Natural killer cell (primary cell): ENCODE data around the gene GALNTL6. TPM values are rescaled to one million over a fixed set of nuclear protein-coding genes. Genes with fewer than 3 reads are reported as not detected.

Experiments
- ATAC-seq, 3 donors: fragments of 150-1000 bp in 2 of 3; fragments of 200-7000 bp in 1 of 3; cut with Tn5 transposase; 1 replicate in 1 of 3; 2 replicates in 2 of 3; pipeline ENCODE4 v1.10.0; 2021; ENCODE audit warnings: mild to moderate bottlenecking in 2 of 3, moderate library complexity in 2 of 3
- DNase-seq, 2 donors: peaks; one replicate each; pipeline versions ENCODE4 v3.0.0 to v3.0.0-alpha.2; 2013 to 2021; ENCODE audit warnings: mixed read lengths in 1 of 2
- H3K27ac ChIP-seq: one replicate; pipeline ENCODE4 v1.5.1; 2013; ENCODE audit warnings: mild to moderate bottlenecking, low read length
- H3K27me3 ChIP-seq: one replicate; pipeline ENCODE4 v1.6.1; 2013; ENCODE audit warnings: low read length; ENCODE audit not compliant: control insufficient read depth, insufficient read depth
- H3K36me3 ChIP-seq: one replicate; pipeline ENCODE4 v1.6.1; 2013; ENCODE audit warnings: low read length; ENCODE audit not compliant: control insufficient read depth, insufficient read depth
- H3K4me1 ChIP-seq: one replicate; pipeline ENCODE4 v1.6.1; 2013; ENCODE audit warnings: low read length; ENCODE audit not compliant: control insufficient read depth, insufficient read depth
- H3K4me3 ChIP-seq: one replicate; pipeline ENCODE4 v1.5.1; 2013; ENCODE audit warnings: low read length
- H3K9me3 ChIP-seq: one replicate; pipeline ENCODE4 v1.6.1; 2013; ENCODE audit warnings: low read length; ENCODE audit not compliant: control insufficient read depth, insufficient read depth
- H3K27ac Mint-ChIP-seq, 2 donors: one replicate each; pipeline ENCODE4 v1.8.0; 2022; ENCODE audit warnings: mild to moderate bottlenecking in 2 of 2, mixed read lengths in 2 of 2, moderate library complexity in 1 of 2
- H3K27me3 Mint-ChIP-seq, 2 donors: one replicate each; pipeline ENCODE4 v1.8.0; 2022; ENCODE audit warnings: low read depth in 2 of 2, mixed read lengths in 2 of 2
- H3K36me3 Mint-ChIP-seq: one replicate; pipeline ENCODE4 v1.8.0; 2022; ENCODE audit warnings: mixed read lengths
- H3K4me1 Mint-ChIP-seq, 2 donors: one replicate each; pipeline ENCODE4 v1.8.0; 2022; ENCODE audit warnings: mixed read lengths in 2 of 2
- H3K4me3 Mint-ChIP-seq: one replicate; pipeline ENCODE4 v1.8.0; 2022; ENCODE audit warnings: mild to moderate bottlenecking, moderate library complexity, mixed read lengths
- H3K9me3 Mint-ChIP-seq, 2 donors: one replicate each; pipeline ENCODE4 v1.8.0; 2022; ENCODE audit warnings: mixed read lengths in 2 of 2
- WGBS: methylation state at CpG from one replicate; pipeline ENCODE4 v1.1.7; 2013; ENCODE audit warnings: missing lambda C conversion rate; ENCODE audit not compliant: insufficient coverage; 5-methylcytosine and 5-hydroxymethylcytosine counted together
- intact Hi-C: fragments of 100-400 bp; cut with micrococcal nuclease; formaldehyde crosslinking; loops from one replicate; pipeline ENCODE4 v1.14.2; 2022
- total RNA-seq, 4 donors: library from RNA; stranded (reverse); fragments of 120-200 nt in 1 of 4; gene quantifications; one replicate each; pipeline versions ENCODE4 v1.2.3 to v1.2.4, GENCODE V29; 2013 to 2022
- TF ChIP-seq, protein P1 (sequence below): fragments of 200-600 bp; IDR thresholded peaks from one replicate; pipeline ENCODE4 v1.8.0; 2022; ENCODE audit warnings: antibody characterized with exemption

GALNTL6 gene
- total RNA-seq, 3 donors from 2014 or later (not counting 1 experiment from before 2014, with no cell fraction given): not detected

DNA sequence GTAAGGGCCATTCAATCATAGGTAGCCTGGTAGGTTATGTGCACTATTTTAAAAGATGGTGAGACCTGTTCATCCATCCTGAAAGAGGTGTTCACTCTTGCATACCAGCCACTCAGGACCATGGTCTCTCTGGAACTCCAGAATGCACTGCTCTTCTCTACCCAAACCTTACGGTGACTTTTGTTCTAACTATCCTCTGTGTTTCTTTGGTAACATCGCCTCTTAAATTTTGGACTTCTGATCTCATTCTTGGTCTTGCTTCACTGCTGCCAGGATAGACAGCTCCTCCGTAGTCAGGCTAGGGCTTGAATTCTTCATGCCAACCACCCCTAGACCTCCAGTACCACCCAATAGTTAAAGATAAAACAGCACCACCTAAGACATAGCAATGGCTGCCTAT lies 1009.1 kb downstream of the GALNTL6 start:
- no peak overlapping the region for H3K4me3 Mint-ChIP-seq
- Histone ChIP-seq H3K4me3 (no peak overlapping the region), H3K36me3 (no peaks in the 10 kb centered on the region), H3K4me1 (no peaks in the 10 kb centered on the region), H3K27ac (no peak overlapping the region), H3K27me3 (no peaks in the 10 kb centered on the region), H3K9me3 (no peaks in the 10 kb centered on the region)
- H3K4me1 Mint-ChIP-seq: no peaks in the 10 kb centered on the region
- H3K27me3 Mint-ChIP-seq: no peaks in the 10 kb centered on the region
- intact Hi-C loops: no loop called here
- no peaks in the 10 kb centered on the region for H3K36me3 Mint-ChIP-seq
- DNase-seq: no peak
- ATAC-seq: no peak
- peaks cover 0 to 2% of the 10 kb centered on the region in 2 donors for H3K9me3 Mint-ChIP-seq
- H3K27ac Mint-ChIP-seq: no peak overlapping the region
- TF ChIP-seq, protein P1, sequence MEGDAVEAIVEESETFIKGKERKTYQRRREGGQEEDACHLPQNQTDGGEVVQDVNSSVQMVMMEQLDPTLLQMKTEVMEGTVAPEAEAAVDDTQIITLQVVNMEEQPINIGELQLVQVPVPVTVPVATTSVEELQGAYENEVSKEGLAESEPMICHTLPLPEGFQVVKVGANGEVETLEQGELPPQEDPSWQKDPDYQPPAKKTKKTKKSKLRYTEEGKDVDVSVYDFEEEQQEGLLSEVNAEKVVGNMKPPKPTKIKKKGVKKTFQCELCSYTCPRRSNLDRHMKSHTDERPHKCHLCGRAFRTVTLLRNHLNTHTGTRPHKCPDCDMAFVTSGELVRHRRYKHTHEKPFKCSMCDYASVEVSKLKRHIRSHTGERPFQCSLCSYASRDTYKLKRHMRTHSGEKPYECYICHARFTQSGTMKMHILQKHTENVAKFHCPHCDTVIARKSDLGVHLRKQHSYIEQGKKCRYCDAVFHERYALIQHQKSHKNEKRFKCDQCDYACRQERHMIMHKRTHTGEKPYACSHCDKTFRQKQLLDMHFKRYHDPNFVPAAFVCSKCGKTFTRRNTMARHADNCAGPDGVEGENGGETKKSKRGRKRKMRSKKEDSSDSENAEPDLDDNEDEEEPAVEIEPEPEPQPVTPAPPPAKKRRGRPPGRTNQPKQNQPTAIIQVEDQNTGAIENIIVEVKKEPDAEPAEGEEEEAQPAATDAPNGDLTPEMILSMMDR: no peak
- WGBS: 30% methylated on average over 3 of the region's 3 CpGs

DNA sequence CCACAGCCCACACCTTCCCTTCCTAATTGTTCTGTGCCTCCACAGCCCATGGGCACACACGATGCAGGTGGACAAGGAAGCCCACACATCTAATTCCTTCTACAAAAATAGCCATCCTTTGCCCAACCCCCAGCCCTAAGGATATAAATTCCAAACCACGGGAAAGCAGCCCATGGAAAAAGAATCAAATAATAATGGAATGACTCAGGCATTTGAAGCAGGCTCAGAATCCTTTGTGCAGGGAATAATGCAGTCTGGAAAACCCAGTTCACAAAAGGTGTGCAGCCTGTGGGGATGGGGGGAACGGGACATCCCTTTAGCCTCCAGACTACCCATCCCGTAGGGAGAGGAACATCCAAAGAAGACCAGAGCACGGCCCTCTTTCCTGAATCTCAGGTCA lies 1013.1 kb downstream of the GALNTL6 start:
- WGBS: 78% methylated on average over 5 of the region's 5 CpGs
- DNase-seq: no peak
- Histone ChIP-seq H3K27ac (no peak overlapping the region), H3K4me3 (no peak overlapping the region), H3K4me1 (no peaks in the 10 kb centered on the region), H3K27me3 (no peaks in the 10 kb centered on the region), H3K9me3 (no peaks in the 10 kb centered on the region), H3K36me3 (no peaks in the 10 kb centered on the region)
- H3K4me1 Mint-ChIP-seq: no peaks in the 10 kb centered on the region
- H3K36me3 Mint-ChIP-seq: no peaks in the 10 kb centered on the region
- no peak for ATAC-seq
- TF ChIP-seq, protein P1: no peak
- H3K4me3 Mint-ChIP-seq: no peak overlapping the region
- H3K9me3 Mint-ChIP-seq: peaks cover 0 to 2% of the 10 kb centered on the region in 2 donors
- intact Hi-C loops: no loop called here
- H3K27ac Mint-ChIP-seq: no peak overlapping the region
- no peaks in the 10 kb centered on the region for H3K27me3 Mint-ChIP-seq

DNA sequence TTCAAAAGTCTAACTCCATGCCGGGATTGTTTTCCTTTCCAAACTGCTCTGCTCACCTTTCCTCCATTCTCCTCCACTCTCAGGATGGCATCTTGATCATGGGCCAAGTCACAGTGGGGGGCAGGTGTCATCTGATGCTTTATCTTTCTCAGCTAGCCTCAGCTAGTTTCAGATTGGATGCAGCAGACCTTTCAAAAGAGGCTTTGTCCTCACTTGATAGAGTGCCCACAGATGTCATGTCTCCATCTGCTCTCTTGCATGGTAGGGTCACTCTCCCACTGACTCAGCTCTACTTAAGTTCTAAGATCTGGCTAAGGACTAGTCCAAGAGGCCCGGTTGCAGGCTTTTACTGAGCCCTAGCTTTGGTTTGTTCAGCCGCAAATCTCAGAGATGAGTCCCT lies 1013.7 kb downstream of the GALNTL6 start:
- intact Hi-C loops: no loop called here
- H3K36me3 ChIP-seq: no peaks in the 10 kb centered on the region
- H3K27ac Mint-ChIP-seq: no peak overlapping the region
- no peak for ATAC-seq
- no peak overlapping the region for H3K27ac ChIP-seq
- H3K9me3 ChIP-seq: no peaks in the 10 kb centered on the region
- no peaks in the 10 kb centered on the region for H3K4me1 Mint-ChIP-seq
- H3K36me3 Mint-ChIP-seq: no peaks in the 10 kb centered on the region
- H3K4me1 ChIP-seq: no peaks in the 10 kb centered on the region
- H3K4me3 ChIP-seq: no peak overlapping the region
- peaks cover 0 to 2% of the 10 kb centered on the region in 2 donors for H3K9me3 Mint-ChIP-seq
- no peaks in the 10 kb centered on the region for H3K27me3 Mint-ChIP-seq
- WGBS: 85% methylated on average over 3 of the region's 3 CpGs
- no peaks in the 10 kb centered on the region for H3K27me3 ChIP-seq
- TF ChIP-seq, protein P1: no peak
- DNase-seq: no peak
- H3K4me3 Mint-ChIP-seq: no peak overlapping the region

DNA sequence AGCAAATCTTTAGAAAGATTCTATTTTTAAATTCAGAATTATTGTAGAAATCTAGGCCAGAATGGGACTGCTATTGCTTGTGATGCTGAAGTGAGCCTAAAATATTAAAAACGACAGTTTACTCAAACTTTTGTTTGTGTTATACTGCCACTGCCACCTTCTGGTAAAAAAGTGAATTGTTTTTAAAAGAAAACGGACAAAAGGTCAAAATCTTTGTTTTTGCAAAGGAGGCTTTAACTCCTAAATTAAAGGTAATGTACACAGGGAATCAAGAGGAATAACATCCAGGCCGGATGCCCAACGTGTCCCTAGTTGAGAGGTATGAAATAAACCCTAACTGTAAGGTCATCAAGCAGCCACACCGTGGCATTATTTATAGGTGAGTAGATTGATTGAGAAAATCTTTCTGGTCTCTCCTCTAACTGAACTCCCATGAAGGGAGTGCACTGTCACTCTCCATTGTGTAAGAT lies 1017.1 kb downstream of the GALNTL6 start:
- H3K36me3 ChIP-seq: no peaks in the 10 kb centered on the region
- Mint-ChIP-seq H3K36me3 (no peaks in the 10 kb centered on the region), H3K27ac (no peak overlapping the region), H3K9me3 (no peaks in the 10 kb centered on the region), H3K27me3 (no peaks in the 10 kb centered on the region), H3K4me1 (no peaks in the 10 kb centered on the region), H3K4me3 (no peak overlapping the region)
- H3K4me1 ChIP-seq: no peaks in the 10 kb centered on the region
- intact Hi-C loops: no loop called here
- TF ChIP-seq, protein P1: peak; percentile 72
- WGBS: 14% methylated on average over 5 of the region's 5 CpGs
- no peak overlapping the region for H3K4me3 ChIP-seq
- H3K27me3 ChIP-seq: no peaks in the 10 kb centered on the region
- DNase-seq (peak in 1 of 2 donors; percentile 21), ATAC-seq (no peak)
- no peak overlapping the region for H3K27ac ChIP-seq
- no peaks in the 10 kb centered on the region for H3K9me3 ChIP-seq
